ENCODE measurements around the gene RIMKLB. TPM values are rescaled to one million over a fixed set of nuclear protein-coding genes. Genes with fewer than 3 reads are reported as not detected.
"Not testable (repeated sequence)": the region's sequence is repeated elsewhere in the genome, so short reads cannot be mapped to it uniquely, and the experiment has no call there.

Gene RIMKLB
- polyA plus RNA-seq, 3 donors = 1.0 to 6.6 (median 1.2) TPM

DNA sequence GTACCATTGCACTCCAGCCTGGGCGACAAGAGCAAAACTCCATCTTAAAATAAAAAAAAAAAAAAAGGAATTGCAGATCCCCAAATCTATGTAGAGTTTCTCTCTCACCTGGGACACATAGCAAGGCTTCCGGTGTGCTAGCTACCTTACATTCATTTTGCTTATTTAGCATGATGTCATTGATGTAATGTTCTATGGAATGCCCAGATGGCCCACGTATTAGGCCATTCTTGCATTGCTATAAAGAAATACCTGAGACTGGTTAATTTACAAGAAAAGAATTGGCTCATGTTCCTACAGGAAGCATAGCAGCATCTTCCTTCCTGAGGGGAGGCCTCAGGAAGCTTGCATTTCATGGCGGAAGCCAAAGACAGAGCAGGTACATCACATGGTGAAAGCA is 87.7 kb downstream of the RIMKLB start:
- no peak overlapping the region for H3K4me3 ChIP-seq (replicated peaks in 1 of 3; ENCODE audit: low read depth in 2 of 3, low read length in 3 of 3)
- H4K20me1 ChIP-seq (ENCODE audit: insufficient read depth, low read length) = no peaks in the 10 kb centered on the region
- no peaks in the 10 kb centered on the region for H3K4me1 ChIP-seq (ENCODE audit: control insufficient read depth in 1 of 2, insufficient read depth in 2 of 2, low read length in 2 of 2)
- no peaks in the 10 kb centered on the region for H3K36me3 ChIP-seq (replicated peaks in 1 of 2; ENCODE audit: control insufficient read depth in 1 of 2, insufficient read depth in 2 of 2, low read length in 2 of 2)
- DNase-seq = no peak
- H2AFZ ChIP-seq (ENCODE audit: insufficient read depth, low read depth, low read length, poor library complexity, severe bottlenecking) = no peak overlapping the region
- no peak overlapping the region for H3K9ac ChIP-seq (ENCODE audit: insufficient read depth, low read length, poor library complexity, severe bottlenecking)
- TF ChIP-seq, protein P1, sequence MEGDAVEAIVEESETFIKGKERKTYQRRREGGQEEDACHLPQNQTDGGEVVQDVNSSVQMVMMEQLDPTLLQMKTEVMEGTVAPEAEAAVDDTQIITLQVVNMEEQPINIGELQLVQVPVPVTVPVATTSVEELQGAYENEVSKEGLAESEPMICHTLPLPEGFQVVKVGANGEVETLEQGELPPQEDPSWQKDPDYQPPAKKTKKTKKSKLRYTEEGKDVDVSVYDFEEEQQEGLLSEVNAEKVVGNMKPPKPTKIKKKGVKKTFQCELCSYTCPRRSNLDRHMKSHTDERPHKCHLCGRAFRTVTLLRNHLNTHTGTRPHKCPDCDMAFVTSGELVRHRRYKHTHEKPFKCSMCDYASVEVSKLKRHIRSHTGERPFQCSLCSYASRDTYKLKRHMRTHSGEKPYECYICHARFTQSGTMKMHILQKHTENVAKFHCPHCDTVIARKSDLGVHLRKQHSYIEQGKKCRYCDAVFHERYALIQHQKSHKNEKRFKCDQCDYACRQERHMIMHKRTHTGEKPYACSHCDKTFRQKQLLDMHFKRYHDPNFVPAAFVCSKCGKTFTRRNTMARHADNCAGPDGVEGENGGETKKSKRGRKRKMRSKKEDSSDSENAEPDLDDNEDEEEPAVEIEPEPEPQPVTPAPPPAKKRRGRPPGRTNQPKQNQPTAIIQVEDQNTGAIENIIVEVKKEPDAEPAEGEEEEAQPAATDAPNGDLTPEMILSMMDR (IDR thresholded peaks at IDR 0.05) = no peak
- no peak overlapping the region for H3K27ac Mint-ChIP-seq
- H3K9me3 ChIP-seq (replicated peaks in 1 of 2; ENCODE audit: control insufficient read depth in 1 of 2, insufficient read depth in 1 of 2, low read length in 2 of 2) = no peaks in the 10 kb centered on the region
- 93% methylated on average over 2 of the region's 4 CpGs for WGBS (ENCODE audit: insufficient coverage)
- no peak overlapping the region for H3K4me3 Mint-ChIP-seq
- no peaks in the 10 kb centered on the region for H3K79me2 ChIP-seq (ENCODE audit: insufficient read depth, low read length)
- no peaks in the 10 kb centered on the region for H3K27me3 ChIP-seq (ENCODE audit: control insufficient read depth in 2 of 2, insufficient read depth in 2 of 2, low read length in 2 of 2)
- no peak overlapping the region for H3K4me2 ChIP-seq (replicated peaks; ENCODE audit: extremely low read depth, low read length, poor library complexity, severe bottlenecking)
- peaks cover 3 to 8% of the 10 kb centered on the region in 2 donors for H3K36me3 Mint-ChIP-seq
- intact Hi-C loops (cut with micrococcal nuclease) = no loop called here
- H3K27me3 Mint-ChIP-seq (ENCODE audit: low read depth in 3 of 3) = peaks cover 0 to 2% (median 0%) of the 10 kb centered on the region in 3 donors
- H3K9me3 Mint-ChIP-seq = peaks cover 0 to 4% (median 0%) of the 10 kb centered on the region in 7 donors
- no peak overlapping the region for H3K27ac ChIP-seq (ENCODE audit: low read depth in 1 of 2, low read length in 2 of 2)
- H3K4me1 Mint-ChIP-seq = no peaks in the 10 kb centered on the region

DNA sequence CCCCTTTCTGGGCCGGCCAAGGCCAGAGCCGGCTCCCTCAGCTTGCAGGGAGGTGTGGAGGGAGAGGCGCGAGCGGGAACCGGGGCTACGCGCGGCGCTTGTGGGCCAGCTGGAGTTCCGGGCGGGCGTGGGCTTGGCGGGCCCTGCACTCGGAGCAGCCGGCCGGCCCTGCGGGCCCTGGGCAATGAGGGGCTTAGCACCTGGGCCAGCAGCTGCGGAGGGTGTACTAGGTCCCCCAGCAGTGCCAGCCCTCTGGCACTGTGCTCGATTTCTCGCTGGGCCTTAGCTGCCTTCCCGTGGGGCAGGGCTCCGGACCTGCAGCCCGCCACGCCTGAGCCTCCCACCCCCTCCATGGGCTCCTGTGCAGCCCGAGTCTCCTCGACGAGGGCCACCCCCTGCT is 89.4 kb downstream of the RIMKLB start:
- H3K9me3 Mint-ChIP-seq; H3K4me1 ChIP-seq (ENCODE audit: control insufficient read depth in 1 of 2, insufficient read depth in 2 of 2, low read length in 2 of 2); H3K36me3 Mint-ChIP-seq; H3K9me3 ChIP-seq (replicated peaks in 1 of 2; ENCODE audit: control insufficient read depth in 1 of 2, insufficient read depth in 1 of 2, low read length in 2 of 2); H3K36me3 ChIP-seq (replicated peaks in 1 of 2; ENCODE audit: control insufficient read depth in 1 of 2, insufficient read depth in 2 of 2, low read length in 2 of 2); H3K27ac ChIP-seq (ENCODE audit: low read depth in 1 of 2, low read length in 2 of 2); DNase-seq; H4K20me1 ChIP-seq (ENCODE audit: insufficient read depth, low read length); H3K27ac Mint-ChIP-seq; H3K4me3 ChIP-seq (replicated peaks in 1 of 3; ENCODE audit: low read depth in 2 of 3, low read length in 3 of 3); H3K27me3 ChIP-seq (ENCODE audit: control insufficient read depth in 2 of 2, insufficient read depth in 2 of 2, low read length in 2 of 2); H3K4me1 Mint-ChIP-seq; H3K9ac ChIP-seq (ENCODE audit: insufficient read depth, low read length, poor library complexity, severe bottlenecking); H3K4me3 Mint-ChIP-seq; H3K4me2 ChIP-seq (replicated peaks; ENCODE audit: extremely low read depth, low read length, poor library complexity, severe bottlenecking); H2AFZ ChIP-seq (ENCODE audit: insufficient read depth, low read depth, low read length, poor library complexity, severe bottlenecking); H3K27me3 Mint-ChIP-seq (ENCODE audit: low read depth in 3 of 3); intact Hi-C loops (cut with micrococcal nuclease); H3K79me2 ChIP-seq (ENCODE audit: insufficient read depth, low read length): not testable (repeated sequence)
- 97% methylated on average over 19 of the region's 28 CpGs for WGBS (ENCODE audit: insufficient coverage)

DNA sequence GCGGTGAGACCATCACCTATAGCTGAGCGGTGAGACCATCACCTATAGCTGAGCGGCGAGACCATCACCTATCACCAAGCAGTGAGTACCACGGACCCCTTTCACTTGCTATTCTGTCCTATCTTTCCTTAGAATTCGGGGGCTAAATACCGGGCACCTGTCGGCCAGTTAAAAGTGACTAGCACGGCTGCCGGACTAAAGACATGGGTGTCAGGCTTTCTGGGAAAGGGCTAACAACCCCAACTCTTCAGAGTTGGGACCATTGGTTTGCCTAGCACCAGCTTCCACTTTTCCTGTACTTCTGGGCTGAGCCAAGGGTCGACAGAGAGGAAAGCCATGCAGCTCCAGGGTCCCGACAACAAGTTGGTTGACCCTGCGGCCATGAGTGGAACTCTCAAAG is 90.9 kb downstream of the RIMKLB start:
- H3K27me3 Mint-ChIP-seq (ENCODE audit: low read depth in 3 of 3); H3K4me1 Mint-ChIP-seq; H3K9me3 ChIP-seq (replicated peaks in 1 of 2; ENCODE audit: control insufficient read depth in 1 of 2, insufficient read depth in 1 of 2, low read length in 2 of 2); H3K27me3 ChIP-seq (ENCODE audit: control insufficient read depth in 2 of 2, insufficient read depth in 2 of 2, low read length in 2 of 2); H3K27ac Mint-ChIP-seq; intact Hi-C loops (cut with micrococcal nuclease); H3K9ac ChIP-seq (ENCODE audit: insufficient read depth, low read length, poor library complexity, severe bottlenecking); H3K36me3 ChIP-seq (replicated peaks in 1 of 2; ENCODE audit: control insufficient read depth in 1 of 2, insufficient read depth in 2 of 2, low read length in 2 of 2); H2AFZ ChIP-seq (ENCODE audit: insufficient read depth, low read depth, low read length, poor library complexity, severe bottlenecking); DNase-seq; H3K4me2 ChIP-seq (replicated peaks; ENCODE audit: extremely low read depth, low read length, poor library complexity, severe bottlenecking); H4K20me1 ChIP-seq (ENCODE audit: insufficient read depth, low read length); H3K79me2 ChIP-seq (ENCODE audit: insufficient read depth, low read length); H3K36me3 Mint-ChIP-seq; H3K4me1 ChIP-seq (ENCODE audit: control insufficient read depth in 1 of 2, insufficient read depth in 2 of 2, low read length in 2 of 2); H3K9me3 Mint-ChIP-seq; H3K27ac ChIP-seq (ENCODE audit: low read depth in 1 of 2, low read length in 2 of 2): not testable (repeated sequence)
- H3K4me3 Mint-ChIP-seq = peak overlapping the region; percentile 67 to 87
- H3K4me3 ChIP-seq (replicated peaks in 1 of 3; ENCODE audit: low read depth in 2 of 3, low read length in 3 of 3) = peak overlapping the region; percentile 19 to 34 (median 30)
- 71% methylated on average over 10 of the region's 13 CpGs for WGBS (ENCODE audit: insufficient coverage)

DNA sequence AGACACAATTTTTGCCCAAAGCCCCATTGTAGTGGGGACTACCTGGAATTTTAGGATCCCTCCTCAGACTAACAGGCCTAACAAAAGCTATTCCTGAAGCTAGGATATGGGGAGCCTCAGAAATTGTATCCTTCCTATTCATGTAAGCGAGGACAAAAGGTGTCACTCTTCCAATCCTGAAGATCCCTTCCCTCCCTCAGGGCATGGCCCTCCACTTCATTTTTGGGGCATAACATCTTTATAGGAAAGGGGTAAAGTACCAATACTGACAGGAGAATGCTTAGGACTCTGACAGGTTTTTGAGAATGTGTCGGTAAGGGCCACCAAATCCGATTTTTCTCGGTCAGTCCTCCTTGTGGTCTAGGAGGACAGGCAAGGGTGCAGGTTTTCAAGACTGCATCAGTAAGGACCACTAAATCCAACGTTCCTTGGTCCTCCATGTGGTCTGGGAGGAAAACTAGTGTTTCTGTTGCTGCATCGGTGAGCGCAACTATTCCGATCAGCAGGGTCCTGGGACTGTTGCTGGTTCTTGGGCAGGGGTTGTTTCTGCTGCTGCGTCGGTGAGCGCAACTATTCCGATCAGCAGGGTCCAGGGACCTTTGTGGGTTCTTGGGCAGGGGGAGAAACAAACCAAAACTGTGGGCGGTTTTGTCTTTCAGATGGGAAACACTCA is 91.7 kb downstream of the RIMKLB start:
- DNase-seq; H3K27ac Mint-ChIP-seq; H3K4me2 ChIP-seq (replicated peaks; ENCODE audit: extremely low read depth, low read length, poor library complexity, severe bottlenecking); H3K4me1 ChIP-seq (ENCODE audit: control insufficient read depth in 1 of 2, insufficient read depth in 2 of 2, low read length in 2 of 2); H3K36me3 ChIP-seq (replicated peaks in 1 of 2; ENCODE audit: control insufficient read depth in 1 of 2, insufficient read depth in 2 of 2, low read length in 2 of 2); H4K20me1 ChIP-seq (ENCODE audit: insufficient read depth, low read length); H3K4me1 Mint-ChIP-seq; H3K9me3 ChIP-seq (replicated peaks in 1 of 2; ENCODE audit: control insufficient read depth in 1 of 2, insufficient read depth in 1 of 2, low read length in 2 of 2); H3K4me3 ChIP-seq (replicated peaks in 1 of 3; ENCODE audit: low read depth in 2 of 3, low read length in 3 of 3); H3K27me3 Mint-ChIP-seq (ENCODE audit: low read depth in 3 of 3); H3K79me2 ChIP-seq (ENCODE audit: insufficient read depth, low read length); H3K9ac ChIP-seq (ENCODE audit: insufficient read depth, low read length, poor library complexity, severe bottlenecking); H2AFZ ChIP-seq (ENCODE audit: insufficient read depth, low read depth, low read length, poor library complexity, severe bottlenecking); H3K36me3 Mint-ChIP-seq; H3K27me3 ChIP-seq (ENCODE audit: control insufficient read depth in 2 of 2, insufficient read depth in 2 of 2, low read length in 2 of 2); intact Hi-C loops (cut with micrococcal nuclease); H3K27ac ChIP-seq (ENCODE audit: low read depth in 1 of 2, low read length in 2 of 2): not testable (repeated sequence)
- peaks cover 0 to 15% (median 4%) of the 10 kb centered on the region in 7 donors for H3K9me3 Mint-ChIP-seq
- H3K4me3 Mint-ChIP-seq = peak overlapping the region in 1 of 2 donors; percentile 87
- WGBS (ENCODE audit: insufficient coverage) = 90% methylated on average over 11 of the region's 13 CpGs

Data from CD14-positive monocyte (primary cell).